Body of pancreas (tissue), 4 donors: ENCODE measurements around the gene TBCK.

Experiments
- CTCF ChIP-seq, 7 experiments: fragments of 450-650 bp in 4 of 7; fragments of 200-600 bp in 3 of 7; sonication (generic) in 3 of 7; IDR thresholded peaks; one replicate each; pipeline ENCODE4 v1.5.1; 2016 to 2019; ENCODE audit warnings: antibody characterized with exemption in 7 of 7
- POLR2A ChIP-seq, 3 donors: fragments of 450-650 bp; IDR thresholded peaks; one replicate each; pipeline ENCODE4 v1.6.1; 2016; ENCODE audit warnings: antibody characterized with exemption in 3 of 3, mild to moderate bottlenecking in 2 of 3

GRCh38 chr4:106017975-106018374 is 298.0 kb downstream of the TBCK start:
- TF ChIP-seq CTCF (IDR thresholded peaks at IDR 0.05) (no peak), POLR2A (IDR thresholded peaks at IDR 0.05) (no peak)
